CD4-positive, alpha-beta T cell treated with Interleukin-21 for 1 hour (primary cell): ENCODE results near the gene CFAP53.

Source experiments
- DNase-seq: peaks from one replicate; pipeline ENCODE4 v3.0.0-alpha.2; 2020

Gene CFAP53

GRCh38 chr18:50287441-50288347 lies 21.4 kb upstream of the CFAP53 start, which contains the start of gene CXXC1:
Gene CXXC1, minus strand, starts transcription at chr18:50287692. Its CDS starts 103 bp downstream, at chr18:50287589.
- peak; percentile 99 for DNase-seq

- no peak for DNase-seq
Observed at GRCh38 chr18:50287028-50287440, 20.7 kb upstream of the CFAP53 start.

GRCh38 chr18:50286391-50287027 lies 20.2 kb upstream of the CFAP53 start:
- DNase-seq: peak; percentile 36

- DNase-seq: no peak
Observed at GRCh38 chr18:50285631-50286321, 19.5 kb upstream of the CFAP53 start.

GRCh38 chr18:50285071-50285470 lies 18.8 kb upstream of the CFAP53 start:
- DNase-seq: no peak

- no peak for DNase-seq
Observed at GRCh38 chr18:50284255-50284885, 18.1 kb upstream of the CFAP53 start.

- DNase-seq: no peak
Observed at GRCh38 chr18:50283469-50284209, 17.3 kb upstream of the CFAP53 start.

GRCh38 chr18:50282521-50283335 lies 16.4 kb upstream of the CFAP53 start:
- no peak for DNase-seq

GRCh38 chr18:50281972-50282520 lies 15.8 kb upstream of the CFAP53 start:
- no peak for DNase-seq

- peak; percentile 98 for DNase-seq
Observed at GRCh38 chr18:50281295-50281971, 15.1 kb upstream of the CFAP53 start, which contains the start of gene MBD1. Gene MBD1, minus strand, starts transcription at chr18:50281523. Its CDS starts 1,531 bp downstream, at chr18:50279992.

GRCh38 chr18:50280707-50281294 lies 14.5 kb upstream of the CFAP53 start:
- no peak for DNase-seq

GRCh38 chr18:50279752-50280151 lies 13.5 kb upstream of the CFAP53 start:
- no peak for DNase-seq

- DNase-seq: no peak
Observed at GRCh38 chr18:50277942-50278341, 11.6 kb upstream of the CFAP53 start.

- DNase-seq: no peak
Observed at GRCh38 chr18:50276452-50276851, 10.2 kb upstream of the CFAP53 start.

GRCh38 chr18:50275503-50276036 lies 9.3 kb upstream of the CFAP53 start:
- no peak for DNase-seq

- DNase-seq: no peak
Observed at GRCh38 chr18:50274941-50275340, 8.6 kb upstream of the CFAP53 start.

- DNase-seq: no peak
Observed at GRCh38 chr18:50274044-50274442, 7.7 kb upstream of the CFAP53 start.

GRCh38 chr18:50273203-50274043 lies 7.1 kb upstream of the CFAP53 start:
- no peak for DNase-seq

GRCh38 chr18:50272568-50272967 lies 6.3 kb upstream of the CFAP53 start:
- no peak for DNase-seq
